GM21717 (cell line): ENCODE results near the gene FBRSL1.
"Not testable (repeated sequence)": the region's sequence is repeated elsewhere in the genome, so short reads cannot be mapped to it uniquely, and the experiment has no call there.

Experiments
- ATAC-seq: cut with Tn5 transposase; IDR thresholded peaks from one replicate; pipeline ENCODE4 v1.9.1; 2021; ENCODE audit warnings: mild to moderate bottlenecking, moderate library complexity; ENCODE audit not compliant: unreplicated experiment

FBRSL1 gene

DNA sequence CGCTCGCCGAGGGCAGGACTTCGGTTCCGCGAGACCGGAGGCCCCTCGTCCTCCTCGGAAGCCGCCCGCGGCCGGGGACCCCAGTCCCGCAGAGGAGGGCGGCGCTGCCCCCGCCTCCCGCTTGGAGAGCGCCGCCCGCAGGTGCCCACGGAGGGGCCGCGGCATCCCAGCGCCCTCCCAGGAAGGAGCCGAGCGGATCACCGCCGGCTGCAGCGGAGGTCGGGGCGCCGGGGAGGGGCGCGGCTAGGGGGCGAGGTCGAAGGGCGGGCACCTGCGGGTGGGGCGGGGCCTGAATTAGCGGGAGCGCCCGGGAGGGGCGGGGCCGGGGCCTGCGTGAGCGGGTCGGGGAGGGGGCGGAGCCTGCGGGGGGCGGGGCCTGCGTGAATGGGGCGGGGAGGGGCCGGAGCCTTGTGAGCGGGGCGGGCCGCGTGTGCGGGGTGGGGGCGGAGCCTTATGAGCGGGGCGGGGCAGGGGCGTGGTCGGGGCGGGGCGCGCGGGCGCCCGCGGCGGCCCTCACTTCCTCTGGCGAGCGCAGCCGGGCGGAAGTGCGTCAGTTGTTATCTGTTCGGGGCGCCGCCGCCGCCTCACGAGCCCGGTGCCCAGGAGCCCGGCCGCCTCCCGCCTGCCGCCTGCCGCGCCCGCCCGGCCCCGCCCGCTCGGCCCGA is at the start of gene FBRSL1:
Gene FBRSL1, plus strand, starts transcription at position 550 of the 665 bp plus-strand sequence.
- peak; percentile 45 for ATAC-seq

DNA sequence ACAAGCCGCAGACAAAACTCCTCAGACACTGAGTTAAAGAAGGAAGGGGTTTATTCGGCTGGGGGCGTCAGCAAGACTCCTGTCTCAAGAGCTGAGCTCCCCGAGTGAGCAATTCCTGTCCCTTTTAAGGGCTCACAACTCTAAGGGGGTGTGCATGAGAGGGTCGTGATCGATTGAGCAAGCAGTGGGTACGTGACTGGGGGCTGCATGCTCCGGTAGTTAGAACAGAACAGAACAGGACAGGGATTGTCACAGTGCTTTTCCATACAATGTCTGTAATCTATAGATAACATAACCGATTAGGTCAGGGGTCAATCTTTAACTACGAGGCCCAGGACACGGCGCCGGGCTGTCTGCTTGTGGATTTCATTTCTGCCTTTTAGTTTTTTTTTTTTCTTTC is 49.5 kb upstream of the FBRSL1 start:
- not testable (repeated sequence) for ATAC-seq

DNA sequence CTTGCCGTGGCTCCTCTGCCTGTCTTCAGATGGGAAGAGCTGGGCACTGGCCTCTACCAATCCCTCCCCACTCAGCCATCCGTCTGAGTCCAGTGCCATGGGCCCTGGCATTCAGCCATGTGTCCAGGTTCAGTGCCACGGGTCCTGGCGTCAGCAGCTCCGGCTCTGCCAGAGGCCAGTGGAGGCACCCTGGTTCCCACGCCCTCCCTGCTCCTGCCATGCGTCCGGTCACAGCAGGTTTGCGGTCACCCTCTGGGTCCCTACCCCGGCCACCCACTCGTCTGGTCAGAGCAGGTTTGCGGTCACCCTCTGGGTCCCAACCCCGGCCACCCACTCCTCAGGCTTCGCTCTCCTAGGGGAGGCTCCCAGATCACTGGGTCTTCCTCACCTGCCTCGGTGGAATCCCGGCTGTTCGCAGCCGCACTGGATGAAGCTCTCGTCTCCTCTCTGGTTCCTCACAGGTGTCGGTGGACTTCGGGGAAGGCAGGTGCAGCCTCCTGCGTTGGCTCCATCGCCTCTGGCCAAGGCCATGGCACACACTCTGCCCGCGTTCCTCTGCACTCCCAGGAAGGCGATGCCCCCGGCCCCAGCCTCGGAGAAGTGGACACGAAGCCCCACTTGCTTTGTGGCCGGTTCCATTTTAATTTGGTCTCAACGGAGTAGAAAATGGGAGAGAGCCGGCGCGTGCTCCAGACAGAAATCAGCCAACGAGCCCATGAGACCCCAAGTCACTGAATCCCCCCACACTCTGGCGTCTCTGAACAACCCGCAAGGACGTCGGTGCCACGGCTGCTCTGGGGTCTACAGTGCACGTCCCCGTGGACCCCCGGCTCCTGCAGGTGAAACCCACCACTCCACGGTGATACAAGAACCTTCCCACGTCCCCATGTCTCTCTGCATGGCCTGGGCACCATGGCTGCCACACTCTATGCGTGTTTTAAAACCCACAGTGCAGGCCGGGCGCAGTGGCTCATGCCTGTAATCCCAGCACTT is 47.8 kb upstream of the FBRSL1 start:
- ATAC-seq = no peak

DNA sequence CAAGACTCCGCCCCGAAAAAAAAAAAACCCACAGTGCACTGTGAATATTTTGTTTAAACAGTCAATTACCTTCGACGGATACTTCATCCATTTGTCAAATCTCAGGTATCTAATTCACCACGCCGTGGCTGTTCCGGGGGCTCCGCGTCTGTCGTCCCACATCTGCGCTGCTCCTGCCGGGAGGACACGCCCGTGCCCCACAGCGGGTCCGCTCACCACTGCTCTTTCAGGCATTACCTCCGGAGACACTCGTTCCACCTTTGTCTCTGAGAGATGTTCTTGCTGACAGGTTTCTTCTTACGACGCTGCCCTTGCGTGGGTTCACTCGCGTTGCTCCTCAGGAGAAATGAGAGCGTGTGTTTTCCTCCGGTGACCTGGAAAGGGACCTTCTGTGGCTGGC is 46.9 kb upstream of the FBRSL1 start:
- no peak for ATAC-seq

DNA sequence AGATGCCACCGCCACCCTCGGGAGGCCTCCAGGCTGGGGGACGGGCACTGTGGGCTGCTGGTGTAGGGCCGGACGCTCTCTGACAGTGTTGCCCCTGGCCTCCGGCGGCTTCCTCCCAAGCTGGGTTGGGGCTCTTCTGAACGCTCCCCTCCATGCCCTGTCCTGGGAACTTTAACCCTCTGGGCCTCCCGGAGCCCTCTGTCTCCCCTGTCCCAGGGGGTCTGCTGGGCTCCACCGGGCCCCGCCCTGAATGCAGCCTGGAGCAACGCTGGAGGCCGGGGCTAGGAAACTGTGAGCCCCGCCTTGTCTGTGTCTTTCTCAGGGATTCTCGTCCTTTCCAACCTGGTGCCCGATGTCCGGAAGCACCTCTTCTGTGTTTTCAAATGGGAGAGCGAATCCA is 45.7 kb upstream of the FBRSL1 start:
- no peak for ATAC-seq

DNA sequence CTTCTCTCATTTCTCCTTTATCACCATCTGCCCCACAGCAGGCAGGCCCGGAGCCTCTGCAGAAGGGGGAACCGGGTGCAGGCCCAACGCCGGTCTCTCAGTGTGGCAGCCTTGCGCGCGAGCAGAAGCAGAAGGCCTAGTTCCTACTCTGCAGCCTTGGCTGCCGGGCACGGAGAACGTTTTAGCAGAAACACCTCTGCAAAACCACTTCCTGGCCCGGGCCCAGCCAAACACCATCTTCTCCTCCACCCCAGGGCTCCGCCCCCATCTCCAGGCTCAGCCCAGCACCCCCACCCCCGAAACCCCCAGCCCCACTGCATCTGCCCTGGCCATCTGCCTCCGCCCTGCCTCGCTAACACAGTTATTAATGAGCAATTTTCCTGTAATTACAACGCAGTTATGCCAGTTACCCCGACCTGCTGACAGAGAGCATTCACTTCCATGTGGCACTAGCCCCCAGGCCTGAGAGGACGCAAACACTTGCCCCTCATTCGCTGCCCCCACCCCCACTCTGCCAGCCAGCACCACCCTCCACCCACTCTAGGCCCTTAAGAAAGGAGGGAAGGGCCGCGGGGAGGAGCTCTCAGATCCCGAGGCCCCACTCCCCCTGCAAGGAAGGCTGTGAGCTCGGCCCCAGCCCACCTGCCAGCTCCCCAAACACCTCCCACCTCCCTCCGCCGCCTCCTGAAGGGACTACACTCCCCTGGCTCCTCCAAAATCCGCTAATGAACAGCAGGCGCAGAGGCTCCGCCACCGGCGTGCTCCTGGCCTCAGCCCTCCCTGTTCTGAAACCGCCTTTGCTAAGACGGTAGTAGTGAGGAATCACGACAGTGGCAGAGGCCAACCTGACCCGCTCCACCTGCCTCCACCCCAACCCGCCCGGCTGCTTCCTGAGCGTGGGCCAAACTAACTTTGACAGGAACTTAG is 44.7 kb upstream of the FBRSL1 start:
- ATAC-seq = no peak

DNA sequence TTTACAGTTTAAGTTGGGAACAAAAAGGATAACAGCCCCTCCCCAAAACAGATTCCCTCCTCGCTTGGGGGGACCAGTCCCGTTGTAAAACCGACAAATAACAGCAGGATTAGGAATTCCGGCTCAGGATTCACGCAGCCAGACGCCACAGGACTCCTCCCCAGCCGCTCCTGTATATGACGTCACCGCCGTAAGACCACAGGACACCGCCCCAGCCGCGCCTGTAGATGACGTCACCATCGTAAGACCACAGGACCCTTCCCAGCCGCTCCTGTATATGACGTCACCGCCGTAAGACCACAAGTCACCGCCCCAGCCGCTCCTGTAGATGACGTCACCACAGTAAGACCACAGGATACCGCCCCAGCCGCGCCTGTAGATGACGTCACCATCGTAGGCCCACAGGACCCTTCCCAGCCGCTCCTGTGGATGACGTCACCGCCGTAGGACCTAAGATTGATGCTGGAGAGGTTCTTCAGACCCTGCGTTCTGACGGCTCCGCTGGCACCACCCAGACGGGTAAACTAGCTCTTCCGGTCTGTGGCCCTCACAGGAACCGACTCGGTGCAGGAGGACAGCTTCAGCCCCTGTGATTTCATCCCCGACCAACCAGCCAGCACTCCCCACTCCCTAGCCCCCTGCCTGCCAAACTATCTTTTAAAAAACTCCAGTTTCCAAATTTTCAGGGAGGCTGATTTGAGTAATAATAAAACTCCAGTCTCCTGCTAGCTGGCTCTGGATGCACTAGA is 43.9 kb upstream of the FBRSL1 start:
- ATAC-seq = no peak

DNA sequence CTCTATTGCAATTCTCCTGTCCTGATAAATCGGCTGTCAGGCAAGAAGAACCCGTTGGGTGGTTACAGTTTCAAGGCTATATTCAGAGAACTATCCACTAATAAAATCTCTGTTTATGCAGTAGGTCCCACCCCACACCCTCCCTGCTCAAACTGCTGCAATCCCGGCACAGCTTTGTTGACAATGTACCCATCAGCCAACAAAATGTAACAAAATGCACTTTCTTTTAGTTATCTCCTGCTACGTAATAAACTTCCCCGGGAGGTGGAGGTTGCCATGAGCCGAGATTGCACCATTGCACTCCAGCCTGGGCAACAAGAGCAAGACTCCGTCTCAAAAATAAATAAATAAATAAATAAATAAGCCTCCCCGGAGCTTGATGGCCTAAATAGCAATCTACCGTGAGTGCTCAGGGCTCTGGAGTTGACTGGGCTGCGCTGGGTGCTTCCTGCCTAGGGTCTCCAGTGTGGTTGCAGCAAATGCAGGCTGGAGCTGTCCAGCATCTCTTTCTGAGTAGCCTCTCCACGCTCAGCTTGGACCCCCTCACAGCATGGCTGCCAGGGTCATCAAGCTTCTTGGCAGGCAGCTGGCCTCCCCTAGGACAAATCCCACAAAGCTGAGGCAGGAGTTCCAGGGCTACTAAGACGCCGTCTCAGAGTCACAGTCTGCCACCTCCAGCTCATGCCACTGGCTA is 43.2 kb upstream of the FBRSL1 start:
- ATAC-seq = no peak

DNA sequence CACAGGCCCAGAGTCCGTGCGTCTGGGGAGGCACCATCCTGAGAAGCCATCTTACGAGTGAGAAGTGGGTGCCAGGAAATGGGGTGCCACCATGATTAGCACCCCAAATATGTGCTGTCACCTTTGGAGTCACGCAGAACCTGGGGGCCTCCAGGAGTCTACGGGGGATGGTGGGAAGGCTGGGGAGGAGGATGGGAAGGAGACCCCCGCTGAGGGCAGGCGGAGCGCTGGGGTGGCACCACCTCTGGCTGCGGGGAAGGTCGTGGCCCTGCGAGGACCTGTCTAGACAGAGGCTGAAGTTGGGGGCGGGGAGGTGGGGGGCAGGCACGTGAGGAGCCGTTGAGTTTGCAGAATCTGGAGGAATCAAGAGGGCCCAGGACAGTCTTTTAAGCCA is 42.6 kb upstream of the FBRSL1 start:
- no peak for ATAC-seq

DNA sequence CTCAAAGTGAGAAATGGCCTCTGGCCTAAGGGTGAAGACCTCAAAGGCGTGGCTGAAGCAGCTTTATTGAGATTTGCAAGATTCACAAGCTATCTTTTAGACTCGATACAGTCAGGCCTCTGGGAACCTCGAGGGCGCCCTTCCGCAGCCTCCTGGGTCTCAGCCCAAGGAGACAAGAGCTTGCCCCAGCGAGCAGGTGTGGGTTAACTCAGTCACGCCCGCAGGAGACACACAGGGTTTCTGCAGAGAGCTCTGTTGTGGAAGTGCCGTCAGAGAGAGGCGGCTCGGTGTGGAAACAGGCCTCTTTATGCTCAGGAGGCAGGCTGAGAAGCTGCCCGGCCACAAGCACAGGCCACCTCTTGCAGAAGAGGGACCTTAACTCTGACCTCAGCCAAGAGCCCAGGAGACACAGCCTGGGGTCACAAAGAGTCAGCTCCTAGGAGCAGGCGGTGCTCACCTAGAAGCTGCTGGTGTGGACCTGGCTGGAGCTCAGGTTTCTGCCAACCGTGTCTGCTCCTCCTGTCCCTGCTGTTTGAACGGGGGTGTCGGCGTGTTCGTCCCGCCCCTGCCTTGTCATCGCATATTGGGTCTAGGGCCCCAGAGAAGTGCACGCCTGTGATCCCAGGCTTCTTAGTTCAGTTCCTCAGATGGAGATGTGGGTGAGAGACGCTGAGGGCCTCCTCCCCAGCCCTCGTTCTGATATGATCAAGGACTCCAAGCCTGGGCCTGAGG is 42.1 kb upstream of the FBRSL1 start:
- ATAC-seq = no peak

DNA sequence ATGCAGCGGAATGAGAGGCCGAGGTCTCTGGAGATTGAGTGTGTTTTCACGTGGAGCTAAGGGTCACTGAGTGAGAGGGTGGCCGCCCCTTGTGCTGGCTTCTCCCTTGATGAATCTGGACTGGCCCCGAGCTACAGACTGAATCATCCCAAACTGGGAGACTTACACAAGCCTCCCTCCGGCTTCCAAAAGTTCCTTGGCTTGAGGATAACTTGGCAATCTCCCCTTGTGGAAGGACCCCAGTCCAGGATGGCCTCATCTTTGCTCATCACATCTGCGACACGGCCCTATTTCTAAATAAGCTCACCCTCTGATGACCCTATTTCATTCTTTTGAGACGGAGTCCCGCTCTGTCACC is 41.5 kb upstream of the FBRSL1 start:
- no peak for ATAC-seq

DNA sequence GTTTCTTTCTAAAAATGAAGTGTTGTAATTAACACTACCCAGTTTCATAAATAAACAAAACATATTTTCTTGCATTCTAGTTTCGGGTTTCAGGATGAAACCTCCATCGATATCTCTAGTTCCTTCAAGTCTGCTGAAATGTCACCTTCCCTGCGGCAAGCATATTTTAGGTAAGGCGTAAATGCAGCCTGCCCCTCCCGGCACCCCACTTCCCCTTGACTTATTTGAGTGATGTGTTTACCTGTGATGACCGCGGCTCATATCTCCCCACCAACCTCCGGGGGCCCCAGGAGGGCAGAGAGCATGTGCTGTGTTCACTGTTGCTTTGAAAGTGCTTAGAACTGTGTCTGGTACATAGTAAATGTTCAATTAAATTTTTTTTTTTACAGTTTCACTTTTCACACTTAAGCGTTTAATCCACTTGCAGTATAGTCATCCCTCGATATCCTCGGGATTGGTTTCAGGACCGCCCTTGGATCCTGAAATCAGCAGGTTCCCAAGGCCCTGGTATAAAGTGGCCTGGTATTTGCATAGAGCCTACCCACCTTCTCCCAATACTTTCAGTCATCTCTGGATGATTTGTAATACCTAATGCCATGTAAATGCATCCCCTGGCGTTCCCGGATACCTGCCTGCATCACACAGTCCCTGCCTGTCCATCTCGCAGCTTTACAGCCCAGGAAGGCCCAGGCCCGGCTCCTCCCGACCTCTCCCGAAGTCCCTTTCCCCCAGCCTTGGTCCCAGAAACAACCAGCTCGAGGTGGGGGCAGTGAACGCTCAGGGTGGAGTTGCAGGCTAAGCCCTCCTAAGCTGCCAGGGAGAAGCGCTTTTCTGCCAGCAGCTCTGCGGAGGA is 40.2 kb upstream of the FBRSL1 start:
- ATAC-seq = peak; percentile 48

DNA sequence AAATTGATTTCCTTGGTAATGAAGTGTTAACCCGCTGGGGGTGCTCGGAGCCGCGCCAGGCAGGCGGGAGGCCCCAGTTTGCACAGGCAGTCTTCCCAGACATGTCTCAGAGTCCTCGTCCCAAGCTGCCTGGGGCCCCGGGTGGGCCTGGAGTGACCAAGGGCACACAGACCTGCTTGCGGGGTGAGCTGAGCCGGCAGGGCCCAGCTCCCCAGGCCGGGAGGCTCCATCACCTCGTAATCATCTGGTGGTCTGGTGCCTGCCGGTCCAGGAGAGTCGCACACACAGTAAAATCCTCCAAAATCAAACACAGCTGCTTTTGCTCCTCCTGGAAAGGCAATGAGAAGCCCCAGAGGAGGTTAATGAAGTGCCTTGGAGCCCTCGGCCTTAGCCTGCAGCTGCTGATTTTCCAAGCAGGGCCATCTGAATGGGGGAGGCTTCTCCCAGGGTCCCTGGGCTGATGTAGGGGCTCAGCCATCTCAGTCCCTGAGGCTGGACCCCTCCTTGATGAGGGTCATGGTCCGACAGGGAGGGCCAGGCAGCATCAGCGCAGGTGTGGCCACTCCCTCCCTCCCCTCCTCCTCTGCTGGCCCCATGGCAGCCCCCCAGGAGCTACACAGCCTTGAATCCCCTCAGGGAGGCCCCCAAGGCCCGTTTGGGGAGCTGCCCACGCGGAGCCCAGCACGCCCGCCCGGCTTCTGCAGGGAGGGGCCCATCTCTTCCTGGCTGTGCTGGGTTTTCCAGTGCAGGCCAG is 39.4 kb upstream of the FBRSL1 start:
- no peak for ATAC-seq

DNA sequence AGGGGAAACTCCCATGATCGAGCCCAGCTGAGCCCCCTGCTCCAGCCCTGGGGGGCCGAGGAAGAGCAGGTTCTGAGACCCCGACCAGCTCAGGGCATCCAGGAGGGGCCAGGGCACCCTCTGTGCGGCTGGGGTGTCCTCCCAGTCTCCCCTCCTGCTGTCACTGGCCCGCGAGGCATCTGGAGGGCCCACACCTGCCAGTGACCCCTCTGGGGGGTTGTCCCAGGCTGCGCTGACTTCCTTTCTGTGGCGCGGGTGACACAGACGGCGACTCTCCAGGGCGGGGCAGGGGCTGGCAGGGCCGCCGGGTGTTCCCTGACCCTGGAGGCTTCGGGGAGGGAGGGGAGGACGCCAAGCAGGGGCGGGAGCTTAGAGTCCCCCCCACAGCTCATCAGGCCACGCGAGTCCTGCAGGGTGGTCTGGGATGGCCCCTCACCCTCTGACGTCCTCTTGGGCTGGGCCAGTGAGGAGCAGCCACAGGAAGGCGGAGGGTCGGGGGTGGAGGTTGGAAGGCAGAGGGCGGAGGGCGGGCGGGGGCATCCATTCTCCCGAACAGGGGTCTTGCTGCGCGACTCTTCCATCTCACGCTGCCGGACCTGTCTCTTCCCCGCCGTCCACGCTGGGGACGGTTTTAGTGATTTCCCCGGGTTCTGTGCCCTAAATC is 38.6 kb upstream of the FBRSL1 start:
- ATAC-seq = no peak

DNA sequence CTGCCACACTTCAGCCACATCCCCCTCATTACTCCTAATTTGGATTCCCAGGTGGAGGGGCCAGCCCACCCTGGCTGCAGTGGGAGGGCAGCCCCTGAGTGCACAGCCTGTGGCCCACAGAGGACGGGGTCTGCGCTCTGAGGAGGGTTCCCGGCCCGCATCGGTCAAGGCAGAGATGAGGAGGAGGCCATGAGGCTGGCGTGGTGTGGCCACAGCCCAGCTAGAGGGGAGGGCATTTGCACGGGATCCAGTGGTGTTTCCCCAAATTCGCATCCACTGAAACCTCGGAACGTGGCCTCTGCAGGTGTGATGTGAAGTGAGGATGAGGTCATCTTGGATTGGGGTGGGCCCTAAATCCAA is 38.1 kb upstream of the FBRSL1 start:
- no peak for ATAC-seq

DNA sequence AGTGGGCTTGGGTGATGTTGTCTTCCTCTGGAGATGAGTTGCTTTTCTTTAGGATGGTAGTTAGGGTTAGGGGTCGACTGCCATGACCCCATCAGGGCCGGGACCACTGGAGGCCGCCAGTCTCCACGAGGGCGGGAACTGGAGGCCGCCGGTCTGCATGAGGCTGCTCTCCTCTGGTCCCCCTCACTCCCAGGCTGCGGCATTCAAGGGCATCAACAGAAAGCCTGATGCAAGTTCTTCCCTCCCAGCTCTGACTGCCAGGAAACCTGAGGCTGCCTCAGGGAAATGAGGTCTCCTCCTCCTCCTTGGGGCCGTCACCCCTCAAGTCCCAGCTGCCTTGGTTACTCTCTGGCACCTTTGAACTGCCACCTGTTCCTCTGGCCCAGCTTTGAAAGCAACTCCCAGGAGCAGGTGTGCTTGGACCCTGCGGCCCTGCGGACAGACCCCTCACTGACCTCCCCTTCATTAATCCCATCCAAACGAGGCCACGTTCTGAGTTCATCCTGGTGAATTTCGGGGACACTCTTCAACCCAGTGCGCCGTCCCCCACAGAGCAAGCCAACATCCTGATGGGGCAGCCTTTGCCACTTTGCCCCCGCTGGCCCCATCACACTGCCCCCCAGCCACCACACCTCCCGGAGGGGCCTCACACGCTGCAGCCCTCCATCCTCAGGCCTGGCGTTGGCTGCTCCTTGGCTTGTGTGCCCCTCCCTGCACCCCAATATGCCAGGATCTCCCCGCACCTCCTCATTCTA is 37.2 kb upstream of the FBRSL1 start:
- no peak for ATAC-seq
